B cell (primary cell): ENCODE data around the gene GUCY2D.

Experiments used
- EZH2 ChIP-seq: IDR thresholded peaks from 2 replicates; pipeline ENCODE4 v1.6.1; 2012; ENCODE audit warnings: borderline replicate concordance, low read depth, mild to moderate bottlenecking, moderate library complexity, low read length; ENCODE audit not compliant: insufficient read depth, poor library complexity, severe bottlenecking
- TF ChIP-seq, protein P1 (sequence below): fragments of 200-600 bp; IDR thresholded peaks from one replicate; pipeline ENCODE4 v1.8.0; 2022; ENCODE audit warnings: antibody characterized with exemption, mild to moderate bottlenecking

DNA sequence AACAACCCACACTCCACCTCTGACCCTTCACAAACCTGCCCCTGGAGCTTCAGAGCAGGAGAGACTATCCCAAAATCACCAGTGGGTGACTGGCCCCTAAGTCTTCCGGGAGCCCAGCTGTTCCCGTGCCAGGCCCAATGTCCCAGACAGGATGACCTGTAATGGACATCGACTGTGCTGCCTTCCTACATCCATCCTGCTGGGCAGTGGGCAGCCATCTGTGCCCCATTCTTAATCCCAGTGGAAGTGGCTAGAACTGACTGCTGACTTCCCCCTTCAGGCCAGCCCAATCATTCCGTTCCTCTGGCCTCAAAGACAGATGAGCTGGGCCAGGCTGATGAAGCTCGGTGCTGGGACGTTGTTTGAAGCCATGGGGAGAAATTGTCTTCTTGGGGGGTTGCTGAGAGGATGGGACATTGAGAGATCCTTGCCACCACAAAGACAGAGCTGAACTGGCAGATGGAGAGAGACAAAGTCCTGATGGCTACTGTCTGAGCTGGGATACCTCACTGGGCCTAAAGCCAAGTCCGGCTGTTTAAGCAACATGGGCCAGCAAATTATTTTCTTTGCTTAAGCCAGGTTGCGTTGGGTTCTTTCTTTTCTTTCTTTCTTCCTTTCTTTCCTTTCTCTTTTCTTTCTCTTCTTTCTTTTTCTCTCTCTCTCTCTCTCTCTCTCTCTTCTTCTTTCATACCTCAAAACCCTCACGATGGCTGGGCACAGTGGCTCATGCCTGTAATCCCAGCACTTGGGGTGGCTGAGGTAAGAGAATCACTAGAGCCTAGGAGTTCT, 18.6 kb downstream of the GUCY2D start:
- TF ChIP-seq, protein P1, sequence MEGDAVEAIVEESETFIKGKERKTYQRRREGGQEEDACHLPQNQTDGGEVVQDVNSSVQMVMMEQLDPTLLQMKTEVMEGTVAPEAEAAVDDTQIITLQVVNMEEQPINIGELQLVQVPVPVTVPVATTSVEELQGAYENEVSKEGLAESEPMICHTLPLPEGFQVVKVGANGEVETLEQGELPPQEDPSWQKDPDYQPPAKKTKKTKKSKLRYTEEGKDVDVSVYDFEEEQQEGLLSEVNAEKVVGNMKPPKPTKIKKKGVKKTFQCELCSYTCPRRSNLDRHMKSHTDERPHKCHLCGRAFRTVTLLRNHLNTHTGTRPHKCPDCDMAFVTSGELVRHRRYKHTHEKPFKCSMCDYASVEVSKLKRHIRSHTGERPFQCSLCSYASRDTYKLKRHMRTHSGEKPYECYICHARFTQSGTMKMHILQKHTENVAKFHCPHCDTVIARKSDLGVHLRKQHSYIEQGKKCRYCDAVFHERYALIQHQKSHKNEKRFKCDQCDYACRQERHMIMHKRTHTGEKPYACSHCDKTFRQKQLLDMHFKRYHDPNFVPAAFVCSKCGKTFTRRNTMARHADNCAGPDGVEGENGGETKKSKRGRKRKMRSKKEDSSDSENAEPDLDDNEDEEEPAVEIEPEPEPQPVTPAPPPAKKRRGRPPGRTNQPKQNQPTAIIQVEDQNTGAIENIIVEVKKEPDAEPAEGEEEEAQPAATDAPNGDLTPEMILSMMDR = no peak
- TF ChIP-seq EZH2 = no peak
